ENCODE data around the gene VAV1. TPM values are rescaled to one million over a fixed set of nuclear protein-coding genes. Genes with fewer than 3 reads are reported as not detected.

VAV1 gene
- total and polyA plus RNA-seq, 2 experiments from 2014 or later, result 0.82 to 1.8 TPM

- DNase-seq (ENCODE audit: low spot score) (peak; percentile 91), ATAC-seq (peak; percentile 70)
- Histone ChIP-seq H4K20me1 (replicated peaks; ENCODE audit: insufficient read depth) (peaks cover 8% of the 10 kb centered on the region), H3K9me2 (ENCODE audit: insufficient read depth) (no peaks in the 10 kb centered on the region), H2AFZ (no peak overlapping the region), H3K4me1 (ENCODE audit: insufficient read depth) (peaks cover 13% of the 10 kb centered on the region; the same call in 1 of the 2 replicates), H3K27me3 (ENCODE audit: insufficient read depth) (no peaks in the 10 kb centered on the region), H3K27ac (ENCODE audit: low read depth) (peak overlapping the region; percentile 96), H3K79me2 (replicated peaks; ENCODE audit: insufficient read depth) (no peaks in the 10 kb centered on the region), H3K4me2 (peak overlapping the region; percentile 92), H3K4me3 (peak overlapping the region; percentile 61), H3F3A (replicated peaks; ENCODE audit: low read depth) (peaks cover 15% of the 10 kb centered on the region), H3K36me3 (ENCODE audit: insufficient read depth) (peaks cover 32% of the 10 kb centered on the region)
- H3K27ac Mint-ChIP-seq, result peak overlapping the region; percentile 95
- H3K4me3 Mint-ChIP-seq, result peak overlapping the region; percentile 80
- TF ChIP-seq ZNF462 (CRISPR knock-in tag; IDR thresholded peaks at IDR 0.05) (no peak), ETS1 (IDR thresholded peaks at IDR 0.05) (no peak), NANOG (IDR thresholded peaks at IDR 0.05; ENCODE audit: borderline replicate concordance) (no peak), STAT1 (IDR thresholded peaks at IDR 0.05; ENCODE audit: unreplicated experiment) (no peak), CTCF (conservative IDR thresholded peaks at IDR 0.05; ENCODE audit: low read depth in 2 of 2) (no peak), JUNB (IDR thresholded peaks at IDR 0.05; ENCODE audit: unreplicated experiment) (no peak)
- H3K9me3 Mint-ChIP-seq, result no peaks in the 10 kb centered on the region
- peaks cover 27% of the 10 kb centered on the region for H3K27me3 Mint-ChIP-seq (ENCODE audit: insufficient read depth, low read depth, poor library complexity)
- H3K36me3 Mint-ChIP-seq (ENCODE audit: low read depth), result peaks cover 57% of the 10 kb centered on the region
- H3K4me1 Mint-ChIP-seq, result peaks cover 3% of the 10 kb centered on the region; the same call in 1 of the 3 replicates
Measured at GRCh38 chr19:6752256-6753177, 20.0 kb upstream of the VAV1 start.

Data from GM23338 (cell line).